GM23338 (cell line): Measurements from ENCODE around the gene STIM1. TPM values are rescaled to one million over a fixed set of nuclear protein-coding genes. Genes with fewer than 3 reads are reported as not detected.

Experiments used
- ATAC-seq: fragments of 200-7000 bp; cut with Tn5 transposase; 3 replicates; pipeline ENCODE4 v1.9.1; 2020
- DNase-seq: peaks from one replicate; pipeline ENCODE4 v3.0.0-alpha.2; 2015; ENCODE audit warnings: low spot score
- H2AFZ ChIP-seq: fragments of 200-600 bp; sonication (generic); 2 replicates; pipeline ENCODE4 v1.8.0; 2016; ENCODE audit warnings: antibody characterized with exemption, mild to moderate bottlenecking, moderate library complexity
- H3F3A ChIP-seq: fragments of 200-600 bp; sonication (generic); replicated peaks from 2 replicates; pipeline ENCODE4 v1.8.0; 2017; ENCODE audit warnings: antibody characterized with exemption, mixed run types, low read depth
- H3K27ac ChIP-seq: fragments of 200-600 bp; sonication (generic); 2 replicates; pipeline ENCODE4 v1.6.1; 2016; ENCODE audit warnings: low read depth
- H3K27me3 ChIP-seq: fragments of 200-600 bp; sonication (generic); 2 replicates; pipeline ENCODE4 v1.8.0; 2016; ENCODE audit warnings: mild to moderate bottlenecking, mixed run types, moderate library complexity; ENCODE audit not compliant: insufficient read depth
- H3K36me3 ChIP-seq: fragments of 200-600 bp; sonication (generic); 2 replicates; pipeline ENCODE4 v1.8.0; 2016; ENCODE audit warnings: mild to moderate bottlenecking; ENCODE audit not compliant: insufficient read depth
- H3K4me1 ChIP-seq: fragments of 200-600 bp; sonication (generic); 2 replicates; pipeline ENCODE4 v1.8.0; 2016; ENCODE audit warnings: mild to moderate bottlenecking, moderate library complexity; ENCODE audit not compliant: insufficient read depth
- H3K4me2 ChIP-seq: fragments of 200-600 bp; sonication (generic); 2 replicates; pipeline ENCODE4 v1.7.1; 2017; ENCODE audit warnings: mixed run types
- H3K4me3 ChIP-seq: fragments of 200-600 bp; sonication (generic); 2 replicates; pipeline ENCODE4 v1.6.1; 2016; ENCODE audit warnings: mixed run types
- H3K79me2 ChIP-seq: fragments of 200-600 bp; sonication (generic); replicated peaks from 2 replicates; pipeline ENCODE4 v1.8.0; 2017; ENCODE audit warnings: mild to moderate bottlenecking; ENCODE audit not compliant: insufficient read depth
- H3K9me2 ChIP-seq: fragments of 200-600 bp; sonication (generic); 2 replicates; pipeline ENCODE4 v1.8.0; 2017; ENCODE audit not compliant: insufficient read depth
- H4K20me1 ChIP-seq: fragments of 200-600 bp; sonication (generic); replicated peaks from 2 replicates; pipeline ENCODE4 v1.8.0; 2017; ENCODE audit warnings: mild to moderate bottlenecking; ENCODE audit not compliant: insufficient read depth
- H3K27ac Mint-ChIP-seq: 2 replicates; pipeline ENCODE4 v1.8.0; 2020; ENCODE audit warnings: inconsistent platforms, mild to moderate bottlenecking, moderate library complexity, mixed read lengths
- H3K27me3 Mint-ChIP-seq: 3 replicates; pipeline ENCODE4 v1.8.0; 2022; ENCODE audit warnings: low read depth, mild to moderate bottlenecking, moderate library complexity, mixed read lengths, inconsistent platforms; ENCODE audit not compliant: insufficient read depth, poor library complexity
- H3K36me3 Mint-ChIP-seq: 3 replicates; pipeline ENCODE4 v1.8.0; 2021; ENCODE audit warnings: low read depth, mild to moderate bottlenecking, inconsistent platforms, moderate library complexity, mixed read lengths
- H3K4me1 Mint-ChIP-seq: 3 replicates; pipeline ENCODE4 v1.8.0; 2020; ENCODE audit warnings: mild to moderate bottlenecking, inconsistent platforms, mixed read lengths
- H3K4me3 Mint-ChIP-seq: 3 replicates; pipeline ENCODE4 v1.8.0; 2021; ENCODE audit warnings: moderate library complexity, mild to moderate bottlenecking, inconsistent platforms, mixed read lengths
- H3K9me3 Mint-ChIP-seq: 3 replicates; pipeline ENCODE4 v1.8.0; 2020; ENCODE audit warnings: moderate library complexity, mild to moderate bottlenecking, inconsistent platforms, mixed read lengths
- CREB1 ChIP-seq: fragments of 250-450 bp; sonication (Bioruptor Pico); IDR thresholded peaks from 2 replicates; pipeline ENCODE4 v1.5.0; 2020; ENCODE audit warnings: low read depth, mild to moderate bottlenecking, moderate library complexity
- JUNB ChIP-seq: IDR thresholded peaks from one replicate; pipeline ENCODE4 v1.6.1; 2016; ENCODE audit warnings: antibody characterized with exemption; ENCODE audit not compliant: unreplicated experiment
- NANOG ChIP-seq: IDR thresholded peaks from 2 replicates; pipeline ENCODE4 v1.6.1; 2016; ENCODE audit warnings: antibody characterized with exemption, borderline replicate concordance
- ZNF331 ChIP-seq: fragments of 250-450 bp; sonication (Bioruptor Pico); IDR thresholded peaks from 2 replicates; pipeline ENCODE4 v1.5.0; 2020; ENCODE audit warnings: low read depth, mild to moderate bottlenecking, moderate library complexity
- polyA plus RNA-seq: library from polyadenylated mRNA; unstranded; fragments of >200 nt; fragmentation: Nextera tagmentation; extraction: Ambion mirVana; gene quantifications from 2 replicates; pipeline ENCODE4 v1.2.1, GENCODE V29; 2016
- total RNA-seq: library from RNA; depleted of rRNA; stranded (reverse); fragments of >200 nt; shearing (Covaris generic); gene quantifications from 2 replicates; pipeline ENCODE4 v1.2.3, GENCODE V29; 2014
- TF ChIP-seq, protein P1 (sequence below): IDR thresholded peaks from one replicate; pipeline ENCODE4 v1.6.1; 2018; ENCODE audit warnings: antibody characterized with exemption; ENCODE audit not compliant: unreplicated experiment
- TF ChIP-seq, protein P2 (sequence below): fragments of 250-450 bp; sonication (Bioruptor Pico); IDR thresholded peaks from 2 replicates; pipeline ENCODE4 v1.5.0; 2020; ENCODE audit warnings: mild to moderate bottlenecking, moderate library complexity

Gene STIM1
- total and polyA plus RNA-seq, 2 experiments from 2014 or later: 3.5 to 14.0 TPM

DNA sequence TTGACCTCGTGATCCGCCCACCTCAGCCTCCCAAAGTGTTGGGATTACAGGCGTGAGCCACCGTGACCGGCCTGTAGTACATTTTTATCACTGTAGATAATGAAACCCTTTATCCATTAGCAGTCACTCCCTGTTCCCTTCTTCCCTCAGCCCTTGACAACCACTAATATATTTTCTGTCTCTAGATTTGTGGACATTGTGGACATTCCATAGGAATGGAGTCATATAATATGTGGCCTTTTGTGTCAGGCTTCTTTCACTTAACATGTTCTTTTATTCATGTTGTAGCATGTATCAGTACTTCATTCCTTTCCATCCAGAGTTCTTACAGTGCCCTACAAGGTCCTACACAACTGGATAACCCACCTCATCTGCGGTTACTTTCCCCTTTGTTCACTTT, 269.7 kb downstream of the STIM1 start:
- H3K36me3 Mint-ChIP-seq: peaks cover 65% of the 10 kb centered on the region

More for the DNA sequence above, 269.7 kb downstream of the STIM1 start:
- ATAC-seq (no peak), DNase-seq (no peak)
- Histone ChIP-seq H3K27ac (no peak overlapping the region), H3K79me2 (no peaks in the 10 kb centered on the region), H3K9me2 (no peaks in the 10 kb centered on the region), H3F3A (no peaks in the 10 kb centered on the region), H3K4me3 (no peak overlapping the region), H2AFZ (no peak overlapping the region), H4K20me1 (no peaks in the 10 kb centered on the region; the same call in none of the 2 replicates), H3K4me2 (no peak overlapping the region), H3K36me3 (peaks cover 37% of the 10 kb centered on the region), H3K27me3 (no peaks in the 10 kb centered on the region), H3K4me1 (no peaks in the 10 kb centered on the region)
- TF ChIP-seq, protein P1, sequence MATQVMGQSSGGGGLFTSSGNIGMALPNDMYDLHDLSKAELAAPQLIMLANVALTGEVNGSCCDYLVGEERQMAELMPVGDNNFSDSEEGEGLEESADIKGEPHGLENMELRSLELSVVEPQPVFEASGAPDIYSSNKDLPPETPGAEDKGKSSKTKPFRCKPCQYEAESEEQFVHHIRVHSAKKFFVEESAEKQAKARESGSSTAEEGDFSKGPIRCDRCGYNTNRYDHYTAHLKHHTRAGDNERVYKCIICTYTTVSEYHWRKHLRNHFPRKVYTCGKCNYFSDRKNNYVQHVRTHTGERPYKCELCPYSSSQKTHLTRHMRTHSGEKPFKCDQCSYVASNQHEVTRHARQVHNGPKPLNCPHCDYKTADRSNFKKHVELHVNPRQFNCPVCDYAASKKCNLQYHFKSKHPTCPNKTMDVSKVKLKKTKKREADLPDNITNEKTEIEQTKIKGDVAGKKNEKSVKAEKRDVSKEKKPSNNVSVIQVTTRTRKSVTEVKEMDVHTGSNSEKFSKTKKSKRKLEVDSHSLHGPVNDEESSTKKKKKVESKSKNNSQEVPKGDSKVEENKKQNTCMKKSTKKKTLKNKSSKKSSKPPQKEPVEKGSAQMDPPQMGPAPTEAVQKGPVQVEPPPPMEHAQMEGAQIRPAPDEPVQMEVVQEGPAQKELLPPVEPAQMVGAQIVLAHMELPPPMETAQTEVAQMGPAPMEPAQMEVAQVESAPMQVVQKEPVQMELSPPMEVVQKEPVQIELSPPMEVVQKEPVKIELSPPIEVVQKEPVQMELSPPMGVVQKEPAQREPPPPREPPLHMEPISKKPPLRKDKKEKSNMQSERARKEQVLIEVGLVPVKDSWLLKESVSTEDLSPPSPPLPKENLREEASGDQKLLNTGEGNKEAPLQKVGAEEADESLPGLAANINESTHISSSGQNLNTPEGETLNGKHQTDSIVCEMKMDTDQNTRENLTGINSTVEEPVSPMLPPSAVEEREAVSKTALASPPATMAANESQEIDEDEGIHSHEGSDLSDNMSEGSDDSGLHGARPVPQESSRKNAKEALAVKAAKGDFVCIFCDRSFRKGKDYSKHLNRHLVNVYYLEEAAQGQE: no peak
- TF ChIP-seq NANOG (no peak), JUNB (no peak), CREB1 (CRISPR knock-in tag) (no peak), ZNF331 (CRISPR knock-in tag) (no peak)
- TF ChIP-seq, protein P2, sequence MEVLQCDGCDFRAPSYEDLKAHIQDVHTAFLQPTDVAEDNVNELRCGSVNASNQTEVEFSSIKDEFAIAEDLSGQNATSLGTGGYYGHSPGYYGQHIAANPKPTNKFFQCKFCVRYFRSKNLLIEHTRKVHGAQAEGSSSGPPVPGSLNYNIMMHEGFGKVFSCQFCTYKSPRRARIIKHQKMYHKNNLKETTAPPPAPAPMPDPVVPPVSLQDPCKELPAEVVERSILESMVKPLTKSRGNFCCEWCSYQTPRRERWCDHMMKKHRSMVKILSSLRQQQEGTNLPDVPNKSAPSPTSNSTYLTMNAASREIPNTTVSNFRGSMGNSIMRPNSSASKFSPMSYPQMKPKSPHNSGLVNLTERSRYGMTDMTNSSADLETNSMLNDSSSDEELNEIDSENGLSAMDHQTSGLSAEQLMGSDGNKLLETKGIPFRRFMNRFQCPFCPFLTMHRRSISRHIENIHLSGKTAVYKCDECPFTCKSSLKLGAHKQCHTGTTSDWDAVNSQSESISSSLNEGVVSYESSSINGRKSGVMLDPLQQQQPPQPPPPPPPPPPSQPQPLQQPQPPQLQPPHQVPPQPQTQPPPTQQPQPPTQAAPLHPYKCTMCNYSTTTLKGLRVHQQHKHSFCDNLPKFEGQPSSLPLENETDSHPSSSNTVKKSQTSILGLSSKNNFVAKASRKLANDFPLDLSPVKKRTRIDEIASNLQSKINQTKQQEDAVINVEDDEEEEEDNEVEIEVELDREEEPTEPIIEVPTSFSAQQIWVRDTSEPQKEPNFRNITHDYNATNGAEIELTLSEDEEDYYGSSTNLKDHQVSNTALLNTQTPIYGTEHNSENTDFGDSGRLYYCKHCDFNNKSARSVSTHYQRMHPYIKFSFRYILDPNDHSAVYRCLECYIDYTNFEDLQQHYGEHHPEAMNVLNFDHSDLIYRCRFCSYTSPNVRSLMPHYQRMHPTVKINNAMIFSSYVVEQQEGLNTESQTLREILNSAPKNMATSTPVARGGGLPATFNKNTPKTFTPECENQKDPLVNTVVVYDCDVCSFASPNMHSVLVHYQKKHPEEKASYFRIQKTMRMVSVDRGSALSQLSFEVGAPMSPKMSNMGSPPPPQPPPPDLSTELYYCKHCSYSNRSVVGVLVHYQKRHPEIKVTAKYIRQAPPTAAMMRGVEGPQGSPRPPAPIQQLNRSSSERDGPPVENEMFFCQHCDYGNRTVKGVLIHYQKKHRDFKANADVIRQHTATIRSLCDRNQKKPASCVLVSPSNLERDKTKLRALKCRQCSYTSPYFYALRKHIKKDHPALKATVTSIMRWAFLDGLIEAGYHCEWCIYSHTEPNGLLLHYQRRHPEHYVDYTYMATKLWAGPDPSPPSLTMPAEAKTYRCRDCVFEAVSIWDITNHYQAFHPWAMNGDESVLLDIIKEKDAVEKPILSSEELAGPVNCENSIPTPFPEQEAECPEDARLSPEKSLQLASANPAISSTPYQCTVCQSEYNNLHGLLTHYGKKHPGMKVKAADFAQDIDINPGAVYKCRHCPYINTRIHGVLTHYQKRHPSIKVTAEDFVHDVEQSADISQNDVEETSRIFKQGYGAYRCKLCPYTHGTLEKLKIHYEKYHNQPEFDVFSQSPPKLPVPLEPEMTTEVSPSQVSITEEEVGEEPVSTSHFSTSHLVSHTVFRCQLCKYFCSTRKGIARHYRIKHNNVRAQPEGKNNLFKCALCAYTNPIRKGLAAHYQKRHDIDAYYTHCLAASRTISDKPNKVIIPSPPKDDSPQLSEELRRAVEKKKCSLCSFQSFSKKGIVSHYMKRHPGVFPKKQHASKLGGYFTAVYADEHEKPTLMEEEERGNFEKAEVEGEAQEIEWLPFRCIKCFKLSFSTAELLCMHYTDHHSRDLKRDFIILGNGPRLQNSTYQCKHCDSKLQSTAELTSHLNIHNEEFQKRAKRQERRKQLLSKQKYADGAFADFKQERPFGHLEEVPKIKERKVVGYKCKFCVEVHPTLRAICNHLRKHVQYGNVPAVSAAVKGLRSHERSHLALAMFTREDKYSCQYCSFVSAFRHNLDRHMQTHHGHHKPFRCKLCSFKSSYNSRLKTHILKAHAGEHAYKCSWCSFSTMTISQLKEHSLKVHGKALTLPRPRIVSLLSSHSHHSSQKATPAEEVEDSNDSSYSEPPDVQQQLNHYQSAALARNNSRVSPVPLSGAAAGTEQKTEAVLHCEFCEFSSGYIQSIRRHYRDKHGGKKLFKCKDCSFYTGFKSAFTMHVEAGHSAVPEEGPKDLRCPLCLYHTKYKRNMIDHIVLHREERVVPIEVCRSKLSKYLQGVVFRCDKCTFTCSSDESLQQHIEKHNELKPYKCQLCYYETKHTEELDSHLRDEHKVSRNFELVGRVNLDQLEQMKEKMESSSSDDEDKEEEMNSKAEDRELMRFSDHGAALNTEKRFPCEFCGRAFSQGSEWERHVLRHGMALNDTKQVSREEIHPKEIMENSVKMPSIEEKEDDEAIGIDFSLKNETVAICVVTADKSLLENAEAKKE (CRISPR knock-in tag): no peak
- Mint-ChIP-seq H3K9me3 (no peaks in the 10 kb centered on the region), H3K4me3 (no peak overlapping the region), H3K27me3 (peaks cover under 1% of the 10 kb centered on the region), H3K27ac (no peak overlapping the region), H3K4me1 (no peaks in the 10 kb centered on the region)
